Activated naive CD4-positive, alpha-beta T cell treated with anti-CD3 and anti-CD28 coated beads, Interleukin-2, amount 50 U/mL, for 24 hours (primary cell): ENCODE measurements around the gene NEXN.
A peak's percentile ranks its signal among the peaks of the same experiment; 100 is the strongest.

Experiments used
- H3K27ac Mint-ChIP-seq: one replicate; pipeline ENCODE4 v1.8.0; 2021; ENCODE audit warnings: mild to moderate bottlenecking, mixed read lengths
- H3K27me3 Mint-ChIP-seq: one replicate; pipeline ENCODE4 v1.8.0; 2021; ENCODE audit warnings: mixed read lengths
- H3K36me3 Mint-ChIP-seq: one replicate; pipeline ENCODE4 v1.8.0; 2021; ENCODE audit warnings: mixed read lengths
- H3K4me1 Mint-ChIP-seq: one replicate; pipeline ENCODE4 v1.8.0; 2021; ENCODE audit warnings: mixed read lengths
- H3K4me3 Mint-ChIP-seq: one replicate; pipeline ENCODE4 v1.8.0; 2021; ENCODE audit warnings: mild to moderate bottlenecking, mixed read lengths
- H3K9me3 Mint-ChIP-seq: one replicate; pipeline ENCODE4 v1.8.0; 2021; ENCODE audit warnings: mixed read lengths

Gene NEXN

GRCh38 chr1:77938651-77939050, 50.2 kb downstream of the NEXN start:
- Mint-ChIP-seq H3K4me3 (no peak overlapping the region), H3K27me3 (no peaks in the 10 kb centered on the region), H3K4me1 (peaks cover 19% of the 10 kb centered on the region), H3K27ac (peak overlapping the region; percentile 44), H3K36me3 (peaks cover 11% of the 10 kb centered on the region), H3K9me3 (no peaks in the 10 kb centered on the region)

- H3K27me3 Mint-ChIP-seq: no peaks in the 10 kb centered on the region
- peaks cover 17% of the 10 kb centered on the region for H3K36me3 Mint-ChIP-seq
- no peaks in the 10 kb centered on the region for H3K9me3 Mint-ChIP-seq
- peak overlapping the region; percentile 20 for H3K27ac Mint-ChIP-seq
- no peak overlapping the region for H3K4me3 Mint-ChIP-seq
- H3K4me1 Mint-ChIP-seq: peaks cover 22% of the 10 kb centered on the region
Observed at GRCh38 chr1:77940921-77941570, 52.6 kb downstream of the NEXN start.

- H3K27ac Mint-ChIP-seq: peak overlapping the region; percentile 36
- peaks cover 27% of the 10 kb centered on the region for H3K4me1 Mint-ChIP-seq
- H3K36me3 Mint-ChIP-seq: peaks cover 19% of the 10 kb centered on the region
- no peak overlapping the region for H3K4me3 Mint-ChIP-seq
- H3K27me3 Mint-ChIP-seq: no peaks in the 10 kb centered on the region
- H3K9me3 Mint-ChIP-seq: no peaks in the 10 kb centered on the region
Observed at GRCh38 chr1:77942400-77943140, 54.1 kb downstream of the NEXN start.

GRCh38 chr1:77945345-77945744, 56.9 kb downstream of the NEXN start:
- H3K27me3 Mint-ChIP-seq: no peaks in the 10 kb centered on the region
- no peak overlapping the region for H3K4me3 Mint-ChIP-seq
- H3K36me3 Mint-ChIP-seq: peaks cover 29% of the 10 kb centered on the region
- no peaks in the 10 kb centered on the region for H3K9me3 Mint-ChIP-seq
- H3K27ac Mint-ChIP-seq: no peak overlapping the region
- H3K4me1 Mint-ChIP-seq: peaks cover 36% of the 10 kb centered on the region

GRCh38 chr1:77948841-77949424, 60.5 kb downstream of the NEXN start:
- Mint-ChIP-seq H3K4me3 (no peak overlapping the region), H3K9me3 (no peaks in the 10 kb centered on the region), H3K27ac (peak overlapping the region; percentile 6), H3K27me3 (no peaks in the 10 kb centered on the region), H3K36me3 (peaks cover 25% of the 10 kb centered on the region), H3K4me1 (peaks cover 43% of the 10 kb centered on the region)

GRCh38 chr1:77950873-77951272, 62.4 kb downstream of the NEXN start:
- Mint-ChIP-seq H3K4me3 (no peak overlapping the region), H3K27ac (peak overlapping the region; percentile 65), H3K9me3 (no peaks in the 10 kb centered on the region), H3K27me3 (no peaks in the 10 kb centered on the region), H3K36me3 (peaks cover 25% of the 10 kb centered on the region), H3K4me1 (peaks cover 39% of the 10 kb centered on the region)

GRCh38 chr1:77951328-77951727, 62.9 kb downstream of the NEXN start:
- H3K27me3 Mint-ChIP-seq: no peaks in the 10 kb centered on the region
- peak overlapping the region; percentile 76 for H3K27ac Mint-ChIP-seq
- H3K9me3 Mint-ChIP-seq: no peaks in the 10 kb centered on the region
- H3K36me3 Mint-ChIP-seq: peaks cover 25% of the 10 kb centered on the region
- H3K4me1 Mint-ChIP-seq: peaks cover 39% of the 10 kb centered on the region
- peak overlapping the region; percentile 31 for H3K4me3 Mint-ChIP-seq

- Mint-ChIP-seq H3K36me3 (peaks cover 20% of the 10 kb centered on the region), H3K4me1 (peaks cover 27% of the 10 kb centered on the region), H3K9me3 (no peaks in the 10 kb centered on the region), H3K27ac (peak overlapping the region; percentile 62), H3K4me3 (no peak overlapping the region), H3K27me3 (no peaks in the 10 kb centered on the region)
Observed at GRCh38 chr1:77953907-77954306, 65.5 kb downstream of the NEXN start.

- H3K4me3 Mint-ChIP-seq: no peak overlapping the region
- peaks cover 21% of the 10 kb centered on the region for H3K36me3 Mint-ChIP-seq
- H3K27ac Mint-ChIP-seq: no peak overlapping the region
- no peaks in the 10 kb centered on the region for H3K27me3 Mint-ChIP-seq
- no peaks in the 10 kb centered on the region for H3K9me3 Mint-ChIP-seq
- H3K4me1 Mint-ChIP-seq: peaks cover 28% of the 10 kb centered on the region
Observed at GRCh38 chr1:77954521-77954920, 66.1 kb downstream of the NEXN start.

- Mint-ChIP-seq H3K27me3 (no peaks in the 10 kb centered on the region), H3K9me3 (no peaks in the 10 kb centered on the region), H3K36me3 (peaks cover 29% of the 10 kb centered on the region), H3K27ac (no peak overlapping the region), H3K4me1 (peaks cover 28% of the 10 kb centered on the region), H3K4me3 (no peak overlapping the region)
Observed at GRCh38 chr1:77955709-77956108, 67.3 kb downstream of the NEXN start.

- H3K27me3 Mint-ChIP-seq: no peaks in the 10 kb centered on the region
- H3K4me1 Mint-ChIP-seq: peaks cover 28% of the 10 kb centered on the region
- no peak overlapping the region for H3K4me3 Mint-ChIP-seq
- H3K27ac Mint-ChIP-seq: no peak overlapping the region
- no peaks in the 10 kb centered on the region for H3K9me3 Mint-ChIP-seq
- peaks cover 30% of the 10 kb centered on the region for H3K36me3 Mint-ChIP-seq
Observed at GRCh38 chr1:77956464-77956863, 68.0 kb downstream of the NEXN start.

- Mint-ChIP-seq H3K9me3 (no peaks in the 10 kb centered on the region), H3K36me3 (peaks cover 35% of the 10 kb centered on the region), H3K27me3 (no peaks in the 10 kb centered on the region), H3K27ac (peak overlapping the region; percentile 81), H3K4me3 (no peak overlapping the region), H3K4me1 (peaks cover 32% of the 10 kb centered on the region)
Observed at GRCh38 chr1:77958391-77958790, 70.0 kb downstream of the NEXN start.

- Mint-ChIP-seq H3K4me3 (no peak overlapping the region), H3K4me1 (peaks cover 32% of the 10 kb centered on the region), H3K36me3 (peaks cover 36% of the 10 kb centered on the region), H3K9me3 (no peaks in the 10 kb centered on the region), H3K27me3 (no peaks in the 10 kb centered on the region), H3K27ac (peak overlapping the region; percentile 81)
Observed at GRCh38 chr1:77958850-77959249, 70.4 kb downstream of the NEXN start.

- no peak overlapping the region for H3K4me3 Mint-ChIP-seq
- H3K27me3 Mint-ChIP-seq: no peaks in the 10 kb centered on the region
- peaks cover 38% of the 10 kb centered on the region for H3K4me1 Mint-ChIP-seq
- no peaks in the 10 kb centered on the region for H3K9me3 Mint-ChIP-seq
- H3K36me3 Mint-ChIP-seq: peaks cover 43% of the 10 kb centered on the region
- H3K27ac Mint-ChIP-seq: peak overlapping the region; percentile 70
Observed at GRCh38 chr1:77961392-77961791, 73.0 kb downstream of the NEXN start.

- peak overlapping the region; percentile 91 for H3K27ac Mint-ChIP-seq
- peaks cover 44% of the 10 kb centered on the region for H3K36me3 Mint-ChIP-seq
- H3K4me1 Mint-ChIP-seq: peaks cover 63% of the 10 kb centered on the region
- H3K9me3 Mint-ChIP-seq: no peaks in the 10 kb centered on the region
- peak overlapping the region; percentile 52 for H3K4me3 Mint-ChIP-seq
- H3K27me3 Mint-ChIP-seq: no peaks in the 10 kb centered on the region
Observed at GRCh38 chr1:77966291-77966690, 77.9 kb downstream of the NEXN start.

GRCh38 chr1:77970192-77970591, 81.8 kb downstream of the NEXN start:
- Mint-ChIP-seq H3K4me1 (peaks cover 74% of the 10 kb centered on the region), H3K36me3 (peaks cover 41% of the 10 kb centered on the region), H3K9me3 (no peaks in the 10 kb centered on the region), H3K4me3 (peak overlapping the region; percentile 15), H3K27ac (no peak overlapping the region), H3K27me3 (no peaks in the 10 kb centered on the region)
